ENCODE results near the gene DFFA. TPM values are rescaled to one million over a fixed set of nuclear protein-coding genes. Genes with fewer than 3 reads are reported as not detected.
A peak's percentile ranks its signal among the peaks of the same experiment; 100 is the strongest.
"Not testable (repeated sequence)": the region's sequence is repeated elsewhere in the genome, so short reads cannot be mapped to it uniquely, and the experiment has no call there.

The DFFA gene
- total and polyA plus RNA-seq, 4 donors, result 10.6 to 20.0 (median 14.3) TPM

DNA sequence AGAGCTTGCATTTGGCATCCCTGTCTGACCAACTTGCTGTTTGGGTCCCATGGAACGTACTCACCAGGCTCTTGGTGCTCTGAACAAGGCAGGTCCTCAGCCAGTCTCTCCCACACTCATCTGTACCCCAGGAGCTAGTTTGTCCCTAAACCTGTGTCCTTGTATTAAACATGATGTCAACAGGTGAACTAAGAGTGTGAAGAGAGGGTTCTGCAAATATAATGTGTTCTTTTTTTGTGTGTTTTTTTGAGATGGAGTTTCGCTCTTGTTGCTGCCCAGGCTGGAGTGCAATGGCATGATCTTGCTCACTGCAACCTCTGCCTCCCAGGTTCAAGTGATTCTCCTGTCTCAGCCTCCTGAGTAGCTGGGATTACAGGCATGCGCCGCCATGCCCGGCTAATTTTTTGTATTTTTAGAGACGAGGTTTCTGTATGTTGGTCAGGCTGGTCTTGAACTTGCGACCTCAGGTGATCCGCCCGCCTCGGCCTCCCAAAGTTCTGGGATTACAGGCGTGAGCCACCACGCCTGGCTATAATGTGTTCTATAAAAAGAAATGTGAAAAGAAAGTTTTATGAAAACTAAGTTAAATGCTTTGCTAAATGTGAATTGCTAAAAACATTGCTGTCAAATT, 33.8 kb upstream of the DFFA start:
- H3K4me1 ChIP-seq (ENCODE audit: control insufficient read depth in 4 of 4, insufficient read depth in 4 of 4, low read length in 3 of 4), result peaks cover 9 to 67% (median 46%) of the 10 kb centered on the region in 4 donors
- H3K9me3 ChIP-seq (ENCODE audit: control insufficient read depth in 4 of 4, low read length in 3 of 4); DNase-seq (ENCODE audit: low spot score); H3K9ac ChIP-seq (ENCODE audit: low read depth in 1 of 2, low read length in 2 of 2); H3K27me3 ChIP-seq (ENCODE audit: control insufficient read depth in 4 of 4, insufficient read depth in 4 of 4, low read length in 3 of 4); H3K27ac ChIP-seq (ENCODE audit: low read depth in 1 of 2, low read length in 2 of 2); H3K36me3 ChIP-seq (ENCODE audit: control insufficient read depth in 4 of 4, insufficient read depth in 3 of 4, low read depth in 1 of 4, low read length in 3 of 4); H3K4me3 ChIP-seq (ENCODE audit: low read depth in 1 of 3, low read length in 3 of 3): not testable (repeated sequence)
- WGBS, result 93% methylated on average over 12 of the region's 12 CpGs

GRCh38 chr1:10504249-10504648, 31.9 kb upstream of the DFFA start:
- Histone ChIP-seq H3K9me3 (ENCODE audit: control insufficient read depth in 4 of 4, low read length in 3 of 4) (no peaks in the 10 kb centered on the region), H3K4me1 (ENCODE audit: control insufficient read depth in 4 of 4, insufficient read depth in 4 of 4, low read length in 3 of 4) (peaks cover 0 to 48% (median 27%) of the 10 kb centered on the region in 4 donors), H3K27me3 (ENCODE audit: control insufficient read depth in 4 of 4, insufficient read depth in 4 of 4, low read length in 3 of 4) (no peaks in the 10 kb centered on the region), H3K9ac (ENCODE audit: low read depth in 1 of 2, low read length in 2 of 2) (peak overlapping the region in 1 of 2 donors; percentile 16), H3K4me3 (ENCODE audit: low read depth in 1 of 3, low read length in 3 of 3) (no peak overlapping the region), H3K36me3 (ENCODE audit: control insufficient read depth in 4 of 4, insufficient read depth in 3 of 4, low read depth in 1 of 4, low read length in 3 of 4) (no peaks in the 10 kb centered on the region), H3K27ac (ENCODE audit: low read depth in 1 of 2, low read length in 2 of 2) (peak overlapping the region in 1 of 2 donors; percentile 43)
- DNase-seq (ENCODE audit: low spot score), result no peak
- peak; percentile 55 for TF ChIP-seq FOXA2 (IDR thresholded peaks at IDR 0.05)
- TF ChIP-seq RAD21 (IDR thresholded peaks at IDR 0.05), result peak; percentile 49 to 53
- peak; percentile 99 for TF ChIP-seq RXRA (IDR thresholded peaks at IDR 0.05)
- peak; percentile 48 for TF ChIP-seq ZBTB33 (IDR thresholded peaks at IDR 0.05)
- peak; percentile 93 to 95 for TF ChIP-seq HNF4A (conservative IDR thresholded peaks at IDR 0.05)
- TF ChIP-seq YY1 (IDR thresholded peaks at IDR 0.05), result peak; percentile 60
- no peak for TF ChIP-seq TAF1 (conservative IDR thresholded peaks at IDR 0.05)
- TF ChIP-seq REST (IDR thresholded peaks at IDR 0.05), result no peak
- TF ChIP-seq, protein P1, sequence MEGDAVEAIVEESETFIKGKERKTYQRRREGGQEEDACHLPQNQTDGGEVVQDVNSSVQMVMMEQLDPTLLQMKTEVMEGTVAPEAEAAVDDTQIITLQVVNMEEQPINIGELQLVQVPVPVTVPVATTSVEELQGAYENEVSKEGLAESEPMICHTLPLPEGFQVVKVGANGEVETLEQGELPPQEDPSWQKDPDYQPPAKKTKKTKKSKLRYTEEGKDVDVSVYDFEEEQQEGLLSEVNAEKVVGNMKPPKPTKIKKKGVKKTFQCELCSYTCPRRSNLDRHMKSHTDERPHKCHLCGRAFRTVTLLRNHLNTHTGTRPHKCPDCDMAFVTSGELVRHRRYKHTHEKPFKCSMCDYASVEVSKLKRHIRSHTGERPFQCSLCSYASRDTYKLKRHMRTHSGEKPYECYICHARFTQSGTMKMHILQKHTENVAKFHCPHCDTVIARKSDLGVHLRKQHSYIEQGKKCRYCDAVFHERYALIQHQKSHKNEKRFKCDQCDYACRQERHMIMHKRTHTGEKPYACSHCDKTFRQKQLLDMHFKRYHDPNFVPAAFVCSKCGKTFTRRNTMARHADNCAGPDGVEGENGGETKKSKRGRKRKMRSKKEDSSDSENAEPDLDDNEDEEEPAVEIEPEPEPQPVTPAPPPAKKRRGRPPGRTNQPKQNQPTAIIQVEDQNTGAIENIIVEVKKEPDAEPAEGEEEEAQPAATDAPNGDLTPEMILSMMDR (IDR thresholded peaks at IDR 0.05; ENCODE audit: low read depth, low read length, missing input control), result no peak
- TF ChIP-seq NR2F2 (IDR thresholded peaks at IDR 0.05), result peak; percentile 81
- peak in 1 of 2 donors; percentile 26 for TF ChIP-seq EGR1 (IDR thresholded peaks at IDR 0.05; ENCODE audit: low read depth in 2 of 2)
- TF ChIP-seq, protein P2, sequence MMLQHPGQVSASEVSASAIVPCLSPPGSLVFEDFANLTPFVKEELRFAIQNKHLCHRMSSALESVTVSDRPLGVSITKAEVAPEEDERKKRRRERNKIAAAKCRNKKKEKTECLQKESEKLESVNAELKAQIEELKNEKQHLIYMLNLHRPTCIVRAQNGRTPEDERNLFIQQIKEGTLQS (IDR thresholded peaks at IDR 0.05), result no peak
- peak in 1 of 2 donors; percentile 65 for TF ChIP-seq JUND (IDR thresholded peaks at IDR 0.05)
- TF ChIP-seq, protein P3, sequence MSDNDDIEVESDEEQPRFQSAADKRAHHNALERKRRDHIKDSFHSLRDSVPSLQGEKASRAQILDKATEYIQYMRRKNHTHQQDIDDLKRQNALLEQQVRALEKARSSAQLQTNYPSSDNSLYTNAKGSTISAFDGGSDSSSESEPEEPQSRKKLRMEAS (IDR thresholded peaks at IDR 0.05), result peak; percentile 74
- peak; percentile 65 for TF ChIP-seq SP1 (IDR thresholded peaks at IDR 0.05)
- TF ChIP-seq GABPA (IDR thresholded peaks at IDR 0.05 in 1 of 2, conservative IDR thresholded peaks at IDR 0.05 in 1 of 2), result no peak
- peak; percentile 24 for TF ChIP-seq FOXA1 (IDR thresholded peaks at IDR 0.05)
- peak; percentile 57 for TF ChIP-seq HNF4G (IDR thresholded peaks at IDR 0.05)
- 25% methylated on average over 5 of the region's 5 CpGs for WGBS
